Loucy (cell line): Measurements from ENCODE around the gene DHFR.

ENCODE experiments used
- CTCF ChIP-seq: fragments of 200-600 bp; sonication (generic); conservative IDR thresholded peaks from 2 replicates; pipeline ENCODE4 v1.5.1; 2014; ENCODE audit warnings: mild to moderate bottlenecking, antibody characterized with exemption, low read length
- EZH2phosphoT487 ChIP-seq: fragments of 200-600 bp; IDR thresholded peaks from 2 replicates; pipeline ENCODE4 v1.6.1; 2018; ENCODE audit warnings: antibody characterized with exemption, mild to moderate bottlenecking, moderate library complexity, borderline replicate concordance

GRCh38 chr5:80701597-80701996 is 46.8 kb upstream of the DHFR start:
- TF ChIP-seq CTCF, result no peak
- TF ChIP-seq EZH2phosphoT487, result no peak
